ENCODE measurements around the gene FITM1. TPM values are rescaled to one million over a fixed set of nuclear protein-coding genes. Genes with fewer than 3 reads are reported as not detected.

The FITM1 gene
- polyA plus RNA-seq, 3 donors: 2.1 TPM; not detected in 2

DNA sequence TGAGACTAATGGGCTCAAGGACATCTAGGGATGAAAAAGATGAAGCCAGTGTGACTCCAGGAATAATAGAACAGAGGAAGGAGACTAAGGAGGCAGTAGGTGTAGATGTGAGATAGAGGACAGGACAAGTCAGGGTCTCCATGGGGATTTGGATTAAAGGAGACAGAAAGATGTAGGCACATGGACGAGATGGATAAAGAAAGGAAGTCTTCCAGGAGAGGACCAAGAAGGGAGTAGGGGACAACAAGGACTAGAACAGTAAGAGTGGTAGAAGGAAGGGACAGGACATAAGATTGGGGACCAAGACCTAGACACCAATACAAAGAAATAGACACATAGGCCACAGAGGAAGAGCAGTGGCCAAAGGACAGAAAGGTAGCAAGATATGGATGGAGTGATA lies 43.5 kb upstream of the FITM1 start:
- H3K4me1 ChIP-seq (ENCODE audit: control insufficient read depth in 1 of 2, insufficient read depth in 2 of 2, low read length in 2 of 2): peaks cover 4 to 7% of the 10 kb centered on the region in 2 donors
- no peak overlapping the region for H3K4me3 ChIP-seq (replicated peaks in 1 of 3; ENCODE audit: low read depth in 2 of 3, low read length in 3 of 3)
- H3K36me3 ChIP-seq (replicated peaks in 1 of 2; ENCODE audit: control insufficient read depth in 1 of 2, insufficient read depth in 2 of 2, low read length in 2 of 2): no peaks in the 10 kb centered on the region
- TF ChIP-seq, protein P1, sequence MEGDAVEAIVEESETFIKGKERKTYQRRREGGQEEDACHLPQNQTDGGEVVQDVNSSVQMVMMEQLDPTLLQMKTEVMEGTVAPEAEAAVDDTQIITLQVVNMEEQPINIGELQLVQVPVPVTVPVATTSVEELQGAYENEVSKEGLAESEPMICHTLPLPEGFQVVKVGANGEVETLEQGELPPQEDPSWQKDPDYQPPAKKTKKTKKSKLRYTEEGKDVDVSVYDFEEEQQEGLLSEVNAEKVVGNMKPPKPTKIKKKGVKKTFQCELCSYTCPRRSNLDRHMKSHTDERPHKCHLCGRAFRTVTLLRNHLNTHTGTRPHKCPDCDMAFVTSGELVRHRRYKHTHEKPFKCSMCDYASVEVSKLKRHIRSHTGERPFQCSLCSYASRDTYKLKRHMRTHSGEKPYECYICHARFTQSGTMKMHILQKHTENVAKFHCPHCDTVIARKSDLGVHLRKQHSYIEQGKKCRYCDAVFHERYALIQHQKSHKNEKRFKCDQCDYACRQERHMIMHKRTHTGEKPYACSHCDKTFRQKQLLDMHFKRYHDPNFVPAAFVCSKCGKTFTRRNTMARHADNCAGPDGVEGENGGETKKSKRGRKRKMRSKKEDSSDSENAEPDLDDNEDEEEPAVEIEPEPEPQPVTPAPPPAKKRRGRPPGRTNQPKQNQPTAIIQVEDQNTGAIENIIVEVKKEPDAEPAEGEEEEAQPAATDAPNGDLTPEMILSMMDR (IDR thresholded peaks at IDR 0.05): no peak
- H3K36me3 Mint-ChIP-seq: peaks cover 2 to 3% of the 10 kb centered on the region in 2 donors
- no peak overlapping the region for H3K27ac Mint-ChIP-seq
- H3K9ac ChIP-seq (ENCODE audit: insufficient read depth, low read length, poor library complexity, severe bottlenecking): no peak overlapping the region
- peaks cover 4 to 19% of the 10 kb centered on the region in 2 donors for H3K27me3 ChIP-seq (ENCODE audit: control insufficient read depth in 2 of 2, insufficient read depth in 2 of 2, low read length in 2 of 2)
- intact Hi-C loops (cut with micrococcal nuclease): no loop called here
- peaks cover 0 to 11% (median 0%) of the 10 kb centered on the region in 7 donors for H3K9me3 Mint-ChIP-seq
- peaks cover 17% of the 10 kb centered on the region in 3 donors for H3K27me3 Mint-ChIP-seq (ENCODE audit: low read depth in 3 of 3)
- no peaks in the 10 kb centered on the region for H3K9me3 ChIP-seq (replicated peaks in 1 of 2; ENCODE audit: control insufficient read depth in 1 of 2, insufficient read depth in 1 of 2, low read length in 2 of 2)
- H3K4me3 Mint-ChIP-seq: no peak overlapping the region
- H2AFZ ChIP-seq (ENCODE audit: insufficient read depth, low read depth, low read length, poor library complexity, severe bottlenecking): no peak overlapping the region
- WGBS (ENCODE audit: insufficient coverage): 100% methylated on average over 1 of the region's 1 CpG
- peaks cover 11% of the 10 kb centered on the region for H3K4me1 Mint-ChIP-seq
- H4K20me1 ChIP-seq (ENCODE audit: insufficient read depth, low read length): no peaks in the 10 kb centered on the region
- no peak for DNase-seq
- H3K79me2 ChIP-seq (ENCODE audit: insufficient read depth, low read length): no peaks in the 10 kb centered on the region
- no peak overlapping the region for H3K4me2 ChIP-seq (replicated peaks; ENCODE audit: extremely low read depth, low read length, poor library complexity, severe bottlenecking)
- no peak overlapping the region for H3K27ac ChIP-seq (ENCODE audit: low read depth in 1 of 2, low read length in 2 of 2)

DNA sequence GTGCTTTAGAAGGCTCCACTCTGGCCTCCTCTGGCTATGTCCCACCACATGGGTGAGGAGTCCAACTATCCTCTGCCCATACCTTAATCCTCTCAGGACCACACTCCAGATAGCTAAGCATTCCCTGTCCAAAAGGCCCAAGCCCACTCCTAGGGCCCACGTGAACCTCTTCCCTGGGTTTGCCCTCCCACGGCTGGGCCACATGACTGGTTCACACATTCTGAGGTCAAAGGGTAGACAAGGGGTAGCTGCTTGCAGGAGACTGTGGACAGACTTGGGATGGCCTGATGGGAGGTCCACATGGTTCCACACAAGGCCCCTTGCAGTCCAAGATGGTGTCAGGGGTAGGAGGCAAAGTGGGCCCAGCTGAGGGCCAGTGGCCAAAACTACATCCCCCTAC lies 42.4 kb upstream of the FITM1 start:
- WGBS (ENCODE audit: insufficient coverage): no CpG with 5 or more reads among the region's 2 CpGs
- H3K9me3 Mint-ChIP-seq: peaks cover 0 to 1% (median 0%) of the 10 kb centered on the region in 7 donors
- intact Hi-C loops (cut with micrococcal nuclease): no loop called here

More for the DNA sequence above, 42.4 kb upstream of the FITM1 start:
- H3K4me1 Mint-ChIP-seq: peaks cover 21% of the 10 kb centered on the region
- Histone ChIP-seq H3K9me3 (replicated peaks in 1 of 2; ENCODE audit: control insufficient read depth in 1 of 2, insufficient read depth in 1 of 2, low read length in 2 of 2) (no peaks in the 10 kb centered on the region), H3K4me2 (replicated peaks; ENCODE audit: extremely low read depth, low read length, poor library complexity, severe bottlenecking) (no peak overlapping the region), H3K27ac (ENCODE audit: low read depth in 1 of 2, low read length in 2 of 2) (no peak overlapping the region), H3K36me3 (replicated peaks in 1 of 2; ENCODE audit: control insufficient read depth in 1 of 2, insufficient read depth in 2 of 2, low read length in 2 of 2) (no peaks in the 10 kb centered on the region), H3K4me3 (replicated peaks in 1 of 3; ENCODE audit: low read depth in 2 of 3, low read length in 3 of 3) (no peak overlapping the region), H3K27me3 (ENCODE audit: control insufficient read depth in 2 of 2, insufficient read depth in 2 of 2, low read length in 2 of 2) (peaks cover 0 to 8% of the 10 kb centered on the region in 2 donors), H3K9ac (ENCODE audit: insufficient read depth, low read length, poor library complexity, severe bottlenecking) (no peak overlapping the region), H3K4me1 (ENCODE audit: control insufficient read depth in 1 of 2, insufficient read depth in 2 of 2, low read length in 2 of 2) (peaks cover 14 to 18% of the 10 kb centered on the region in 2 donors), H4K20me1 (ENCODE audit: insufficient read depth, low read length) (no peaks in the 10 kb centered on the region), H2AFZ (ENCODE audit: insufficient read depth, low read depth, low read length, poor library complexity, severe bottlenecking) (no peak overlapping the region), H3K79me2 (ENCODE audit: insufficient read depth, low read length) (no peaks in the 10 kb centered on the region)
- TF ChIP-seq, protein P1 (IDR thresholded peaks at IDR 0.05): no peak
- H3K27ac Mint-ChIP-seq: no peak overlapping the region
- DNase-seq: no peak
- no peaks in the 10 kb centered on the region for H3K36me3 Mint-ChIP-seq
- H3K4me3 Mint-ChIP-seq: no peak overlapping the region
- H3K27me3 Mint-ChIP-seq (ENCODE audit: low read depth in 3 of 3): peaks cover 6 to 7% (median 6%) of the 10 kb centered on the region in 3 donors
